ENCODE results near the gene A1BG.

Gene A1BG

GRCh38 chr19:58305065-58305931, 48.0 kb downstream of the A1BG start, which contains the start of gene ERVK3-1:
ERVK3-1 (plus strand) TSS chr19:58305377; CDS start chr19:58312169, 6,792 bp downstream.
- CTCF ChIA-PET = no interaction called here
- POLR2A ChIA-PET = interaction anchor here (0.6 to 1.5 kb wide), 4 partner anchors 14 to 122 kb away, joined by 3 to 4 read pairs (median 4); partner anchors contain the start of genes ZNF274, ZNF497 and ZSCAN22
- DNase-seq (ENCODE audit: extremely low spot score) = peak; percentile 96
- TF ChIP-seq CTBP1 (IDR thresholded peaks at IDR 0.05; ENCODE audit: borderline replicate concordance) (peak; percentile 34; the same call in 1 of the 2 replicates), SUZ12 (IDR thresholded peaks at IDR 0.05) (peak; percentile 90), L3MBTL2 (conservative IDR thresholded peaks at IDR 0.05) (peak; percentile 63), ELF4 (IDR thresholded peaks at IDR 0.05) (peak; percentile 97), SP1 (IDR thresholded peaks at IDR 0.05) (no peak)

- no peak for TF ChIP-seq HDGF (IDR thresholded peaks at IDR 0.05; ENCODE audit: borderline replicate concordance)
- no peak for TF ChIP-seq SUZ12 (IDR thresholded peaks at IDR 0.05)
- TF ChIP-seq BHLHE40 (IDR thresholded peaks at IDR 0.05; ENCODE audit: borderline replicate concordance) = no peak
- no peak for TF ChIP-seq FOXK2 (IDR thresholded peaks at IDR 0.05)
- no peak for TF ChIP-seq FOXA1 (IDR thresholded peaks at IDR 0.05)
- no peak for TF ChIP-seq L3MBTL2 (conservative IDR thresholded peaks at IDR 0.05)
- TF ChIP-seq ZNF384 (IDR thresholded peaks at IDR 0.05) = no peak
- TF ChIP-seq NFRKB (IDR thresholded peaks at IDR 0.05) = no peak
- TF ChIP-seq ELF4 (IDR thresholded peaks at IDR 0.05) = no peak
- TF ChIP-seq PKNOX1 (IDR thresholded peaks at IDR 0.05) = no peak
- TF ChIP-seq TARDBP (IDR thresholded peaks at IDR 0.05) = no peak
- no peak for TF ChIP-seq ARNT (IDR thresholded peaks at IDR 0.05)
- TF ChIP-seq LEF1 (IDR thresholded peaks at IDR 0.05; ENCODE audit: borderline replicate concordance) = no peak
- no peak for TF ChIP-seq FOXM1 (IDR thresholded peaks at IDR 0.05; ENCODE audit: borderline replicate concordance)
- TF ChIP-seq CTBP1 (IDR thresholded peaks at IDR 0.05; ENCODE audit: borderline replicate concordance) = no peak
- no peak for TF ChIP-seq SP1 (IDR thresholded peaks at IDR 0.05)
- DNase-seq (ENCODE audit: extremely low spot score) = no peak
- ChIA-PET CTCF (no interaction called here), POLR2A (interaction anchor here (0.6 to 1.2 kb wide), 3 partner anchors 14 to 76 kb away, joined by 3 to 4 read pairs (median 3); partner anchors contain the start of gene ZNF497)
Measured at GRCh38 chr19:58304748-58305064, 48.6 kb downstream of the A1BG start.

- CTCF ChIA-PET = interaction anchor here (0.6 kb wide), 1 partner anchor 92 kb away, joined by 3 read pairs; no protein-coding TSS in a partner anchor
- no peak for DNase-seq (ENCODE audit: extremely low spot score)
- POLR2A ChIA-PET = interaction anchor here (0.8 to 1.2 kb wide), 2 partner anchors 59 to 75 kb away, joined by 3 to 4 read pairs; partner anchors contain the start of gene ZNF497
- no peak for TF ChIP-seq SUZ12 (IDR thresholded peaks at IDR 0.05)
- TF ChIP-seq NFRKB (IDR thresholded peaks at IDR 0.05) = no peak
- TF ChIP-seq L3MBTL2 (conservative IDR thresholded peaks at IDR 0.05) = no peak
- no peak for TF ChIP-seq BHLHE40 (IDR thresholded peaks at IDR 0.05; ENCODE audit: borderline replicate concordance)
- no peak for TF ChIP-seq FOXA1 (IDR thresholded peaks at IDR 0.05)
- no peak for TF ChIP-seq HDGF (IDR thresholded peaks at IDR 0.05; ENCODE audit: borderline replicate concordance)
- TF ChIP-seq LEF1 (IDR thresholded peaks at IDR 0.05; ENCODE audit: borderline replicate concordance) = no peak
- TF ChIP-seq ELF4 (IDR thresholded peaks at IDR 0.05) = no peak
- TF ChIP-seq FOXM1 (IDR thresholded peaks at IDR 0.05; ENCODE audit: borderline replicate concordance) = no peak
- no peak for TF ChIP-seq ARNT (IDR thresholded peaks at IDR 0.05)
- no peak for TF ChIP-seq FOXK2 (IDR thresholded peaks at IDR 0.05)
- no peak for TF ChIP-seq ZNF384 (IDR thresholded peaks at IDR 0.05)
- no peak for TF ChIP-seq PKNOX1 (IDR thresholded peaks at IDR 0.05)
- TF ChIP-seq CTBP1 (IDR thresholded peaks at IDR 0.05; ENCODE audit: borderline replicate concordance) = no peak
- TF ChIP-seq TARDBP (IDR thresholded peaks at IDR 0.05) = no peak
Measured at GRCh38 chr19:58304255-58304654, 49.0 kb downstream of the A1BG start.

DNA sequence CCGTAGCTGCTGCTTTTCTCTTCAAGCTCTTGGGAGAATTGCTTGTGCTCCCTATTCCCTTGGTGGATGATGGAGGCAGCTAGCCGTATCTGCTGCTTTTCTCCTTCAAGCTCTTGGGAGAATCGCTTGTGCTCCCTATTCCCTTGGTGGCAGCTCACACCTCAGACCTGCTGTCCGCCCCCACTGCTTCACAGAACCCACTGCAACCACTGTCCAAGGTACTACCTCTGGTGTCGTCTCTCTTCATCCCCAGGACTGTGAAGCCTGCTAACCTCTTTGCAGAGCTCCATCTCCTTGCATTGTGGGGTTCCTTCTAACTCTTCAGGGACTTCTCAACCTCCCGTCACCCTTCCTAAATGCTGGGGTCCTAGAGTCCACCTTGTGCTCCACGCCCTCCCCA, 52.7 kb downstream of the A1BG start:
- ChIA-PET POLR2A (no interaction called here), CTCF (no interaction called here)
- DNase-seq (ENCODE audit: extremely low spot score) = no peak

DNA sequence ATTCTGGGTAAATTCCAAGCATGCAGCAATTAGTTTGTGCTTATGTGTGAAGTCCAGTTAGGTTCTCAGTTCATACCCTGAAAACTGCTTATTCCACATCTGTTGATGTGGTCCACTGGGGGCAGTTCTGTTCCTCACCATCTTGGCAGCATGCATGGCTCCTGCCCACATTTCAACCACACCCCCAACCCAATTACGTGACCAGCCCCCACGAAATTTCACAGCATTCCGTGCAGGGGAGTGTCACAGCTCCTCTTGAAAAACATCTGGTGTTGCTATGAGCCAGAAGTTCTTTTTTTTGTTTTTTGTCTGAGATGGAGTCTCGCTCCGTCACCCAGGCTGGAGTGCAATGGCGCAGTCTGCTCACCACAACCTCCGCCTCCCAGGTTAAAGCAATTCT, 57.2 kb downstream of the A1BG start:
- DNase-seq (ENCODE audit: extremely low spot score) = no peak
- no peak for TF ChIP-seq FOXK2 (IDR thresholded peaks at IDR 0.05)
- TF ChIP-seq PKNOX1 (IDR thresholded peaks at IDR 0.05) = no peak
- TF ChIP-seq ELF4 (IDR thresholded peaks at IDR 0.05) = no peak
- no peak for TF ChIP-seq L3MBTL2 (conservative IDR thresholded peaks at IDR 0.05)
- TF ChIP-seq LEF1 (IDR thresholded peaks at IDR 0.05; ENCODE audit: borderline replicate concordance) = no peak
- ChIA-PET POLR2A (no interaction called here), CTCF (no interaction called here)

More for the DNA sequence above, 52.7 kb downstream of the A1BG start:
- no peak for TF ChIP-seq BHLHE40 (IDR thresholded peaks at IDR 0.05; ENCODE audit: borderline replicate concordance)
- TF ChIP-seq NFRKB (IDR thresholded peaks at IDR 0.05) = no peak
- TF ChIP-seq FOXK2 (IDR thresholded peaks at IDR 0.05) = no peak
- no peak for TF ChIP-seq SUZ12 (IDR thresholded peaks at IDR 0.05)
- no peak for TF ChIP-seq ELF4 (IDR thresholded peaks at IDR 0.05)
- no peak for TF ChIP-seq SP1 (IDR thresholded peaks at IDR 0.05)
- TF ChIP-seq CTBP1 (IDR thresholded peaks at IDR 0.05; ENCODE audit: borderline replicate concordance) = no peak
- no peak for TF ChIP-seq TARDBP (IDR thresholded peaks at IDR 0.05)
- no peak for TF ChIP-seq L3MBTL2 (conservative IDR thresholded peaks at IDR 0.05)
- TF ChIP-seq LEF1 (IDR thresholded peaks at IDR 0.05; ENCODE audit: borderline replicate concordance) = no peak
- TF ChIP-seq ARNT (IDR thresholded peaks at IDR 0.05) = no peak
- TF ChIP-seq FOXM1 (IDR thresholded peaks at IDR 0.05; ENCODE audit: borderline replicate concordance) = no peak
- no peak for TF ChIP-seq FOXA1 (IDR thresholded peaks at IDR 0.05)
- TF ChIP-seq ZNF384 (IDR thresholded peaks at IDR 0.05) = no peak
- TF ChIP-seq HDGF (IDR thresholded peaks at IDR 0.05; ENCODE audit: borderline replicate concordance) = no peak
- no peak for TF ChIP-seq PKNOX1 (IDR thresholded peaks at IDR 0.05)
